GM12892 (cell line): Measurements from ENCODE around the gene CRIM1.

Source experiments
- POLR2A ChIP-seq: IDR thresholded peaks from 2 replicates; pipeline ENCODE4 v1.6.1; 2011; ENCODE audit warnings: low read depth, low read length, control low read depth
- POLR2AphosphoS5 ChIP-seq: IDR thresholded peaks from 2 replicates; pipeline ENCODE4 v1.6.1; 2011; ENCODE audit warnings: low read depth, low read length, control low read depth
- TAF1 ChIP-seq: IDR thresholded peaks from 2 replicates; pipeline ENCODE4 v1.6.1; 2011; ENCODE audit warnings: low read depth, mild to moderate bottlenecking, control low read depth, low read length, borderline replicate concordance

- TF ChIP-seq TAF1 (no peak), POLR2A (no peak), POLR2AphosphoS5 (no peak)
Measured at GRCh38 chr2:36389577-36389976, 34.0 kb downstream of the CRIM1 start.
